Natural killer cell (primary cell): ENCODE data around the gene CORO6. TPM values are rescaled to one million over a fixed set of nuclear protein-coding genes. Genes with fewer than 3 reads are reported as not detected.

Experiments
- ATAC-seq, 3 donors: fragments of 150-1000 bp in 2 of 3; fragments of 200-7000 bp in 1 of 3; cut with Tn5 transposase; 1 replicate in 1 of 3; 2 replicates in 2 of 3; pipeline ENCODE4 v1.10.0; 2021; ENCODE audit warnings: mild to moderate bottlenecking in 2 of 3, moderate library complexity in 2 of 3
- DNase-seq, 2 donors: peaks; one replicate each; pipeline versions ENCODE4 v3.0.0 to v3.0.0-alpha.2; 2013 to 2021; ENCODE audit warnings: mixed read lengths in 1 of 2
- H3K27ac ChIP-seq: one replicate; pipeline ENCODE4 v1.5.1; 2013; ENCODE audit warnings: mild to moderate bottlenecking, low read length
- H3K27me3 ChIP-seq: one replicate; pipeline ENCODE4 v1.6.1; 2013; ENCODE audit warnings: low read length; ENCODE audit not compliant: control insufficient read depth, insufficient read depth
- H3K36me3 ChIP-seq: one replicate; pipeline ENCODE4 v1.6.1; 2013; ENCODE audit warnings: low read length; ENCODE audit not compliant: control insufficient read depth, insufficient read depth
- H3K4me1 ChIP-seq: one replicate; pipeline ENCODE4 v1.6.1; 2013; ENCODE audit warnings: low read length; ENCODE audit not compliant: control insufficient read depth, insufficient read depth
- H3K4me3 ChIP-seq: one replicate; pipeline ENCODE4 v1.5.1; 2013; ENCODE audit warnings: low read length
- H3K9me3 ChIP-seq: one replicate; pipeline ENCODE4 v1.6.1; 2013; ENCODE audit warnings: low read length; ENCODE audit not compliant: control insufficient read depth, insufficient read depth
- H3K27ac Mint-ChIP-seq, 2 donors: one replicate each; pipeline ENCODE4 v1.8.0; 2022; ENCODE audit warnings: mild to moderate bottlenecking in 2 of 2, mixed read lengths in 2 of 2, moderate library complexity in 1 of 2
- H3K27me3 Mint-ChIP-seq, 2 donors: one replicate each; pipeline ENCODE4 v1.8.0; 2022; ENCODE audit warnings: low read depth in 2 of 2, mixed read lengths in 2 of 2
- H3K36me3 Mint-ChIP-seq: one replicate; pipeline ENCODE4 v1.8.0; 2022; ENCODE audit warnings: mixed read lengths
- H3K4me1 Mint-ChIP-seq, 2 donors: one replicate each; pipeline ENCODE4 v1.8.0; 2022; ENCODE audit warnings: mixed read lengths in 2 of 2
- H3K4me3 Mint-ChIP-seq: one replicate; pipeline ENCODE4 v1.8.0; 2022; ENCODE audit warnings: mild to moderate bottlenecking, moderate library complexity, mixed read lengths
- H3K9me3 Mint-ChIP-seq, 2 donors: one replicate each; pipeline ENCODE4 v1.8.0; 2022; ENCODE audit warnings: mixed read lengths in 2 of 2
- WGBS: methylation state at CpG from one replicate; pipeline ENCODE4 v1.1.7; 2013; ENCODE audit warnings: missing lambda C conversion rate; ENCODE audit not compliant: insufficient coverage; 5-methylcytosine and 5-hydroxymethylcytosine counted together
- intact Hi-C: fragments of 100-400 bp; cut with micrococcal nuclease; formaldehyde crosslinking; loops from one replicate; pipeline ENCODE4 v1.14.2; 2022
- total RNA-seq, 4 donors: library from RNA; stranded (reverse); fragments of 120-200 nt in 1 of 4; gene quantifications; one replicate each; pipeline versions ENCODE4 v1.2.3 to v1.2.4, GENCODE V29; 2013 to 2022
- TF ChIP-seq, protein P1 (sequence below): fragments of 200-600 bp; IDR thresholded peaks from one replicate; pipeline ENCODE4 v1.8.0; 2022; ENCODE audit warnings: antibody characterized with exemption

Gene CORO6
- total RNA-seq, 3 donors from 2014 or later (not counting 1 experiment from before 2014, with no cell fraction given) = 2.4 to 18.7 (median 3.9) TPM

DNA sequence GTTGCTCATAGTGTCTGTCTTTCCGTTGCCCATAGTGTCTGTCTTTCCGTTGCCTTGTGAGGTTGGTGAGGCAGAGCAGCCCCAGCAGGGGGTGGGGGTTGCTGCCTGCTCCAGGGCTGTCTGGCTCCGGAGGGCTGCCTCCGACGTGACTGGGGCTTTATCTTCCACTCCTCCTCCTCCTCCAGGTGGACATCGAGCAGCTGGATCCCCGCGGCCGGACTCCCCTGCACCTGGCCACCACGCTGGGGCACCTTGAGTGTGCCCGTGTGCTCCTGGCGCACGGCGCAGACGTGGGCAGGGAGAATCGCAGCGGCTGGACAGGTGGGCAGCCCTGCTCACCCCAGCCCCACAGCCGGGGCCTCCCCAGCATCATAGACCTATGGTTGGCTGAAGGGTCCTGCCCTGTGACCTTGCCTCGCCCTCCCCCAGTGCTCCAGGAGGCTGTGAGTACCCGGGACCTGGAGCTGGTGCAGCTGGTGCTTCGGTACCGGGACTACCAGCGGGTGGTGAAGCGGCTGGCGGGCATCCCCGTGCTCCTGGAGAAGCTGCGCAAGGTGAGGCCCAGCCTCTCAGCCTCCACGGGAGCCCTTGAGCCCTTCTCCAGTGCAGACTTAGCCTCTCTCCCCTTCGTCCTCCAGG is 15.0 kb downstream of the CORO6 start:
- intact Hi-C loops = no loop called here
- no peaks in the 10 kb centered on the region for H3K9me3 ChIP-seq
- no peaks in the 10 kb centered on the region for H3K27me3 ChIP-seq
- Mint-ChIP-seq H3K4me3 (no peak overlapping the region), H3K9me3 (no peaks in the 10 kb centered on the region), H3K27ac (no peak overlapping the region), H3K4me1 (peaks cover 5 to 13% of the 10 kb centered on the region in 2 donors), H3K27me3 (no peaks in the 10 kb centered on the region), H3K36me3 (no peaks in the 10 kb centered on the region)
- WGBS = 94% methylated on average over 29 of the region's 29 CpGs
- TF ChIP-seq, protein P1, sequence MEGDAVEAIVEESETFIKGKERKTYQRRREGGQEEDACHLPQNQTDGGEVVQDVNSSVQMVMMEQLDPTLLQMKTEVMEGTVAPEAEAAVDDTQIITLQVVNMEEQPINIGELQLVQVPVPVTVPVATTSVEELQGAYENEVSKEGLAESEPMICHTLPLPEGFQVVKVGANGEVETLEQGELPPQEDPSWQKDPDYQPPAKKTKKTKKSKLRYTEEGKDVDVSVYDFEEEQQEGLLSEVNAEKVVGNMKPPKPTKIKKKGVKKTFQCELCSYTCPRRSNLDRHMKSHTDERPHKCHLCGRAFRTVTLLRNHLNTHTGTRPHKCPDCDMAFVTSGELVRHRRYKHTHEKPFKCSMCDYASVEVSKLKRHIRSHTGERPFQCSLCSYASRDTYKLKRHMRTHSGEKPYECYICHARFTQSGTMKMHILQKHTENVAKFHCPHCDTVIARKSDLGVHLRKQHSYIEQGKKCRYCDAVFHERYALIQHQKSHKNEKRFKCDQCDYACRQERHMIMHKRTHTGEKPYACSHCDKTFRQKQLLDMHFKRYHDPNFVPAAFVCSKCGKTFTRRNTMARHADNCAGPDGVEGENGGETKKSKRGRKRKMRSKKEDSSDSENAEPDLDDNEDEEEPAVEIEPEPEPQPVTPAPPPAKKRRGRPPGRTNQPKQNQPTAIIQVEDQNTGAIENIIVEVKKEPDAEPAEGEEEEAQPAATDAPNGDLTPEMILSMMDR = no peak
- ATAC-seq (no peak), DNase-seq (no peak)
- H3K4me3 ChIP-seq = no peak overlapping the region
- no peak overlapping the region for H3K27ac ChIP-seq
- no peaks in the 10 kb centered on the region for H3K36me3 ChIP-seq
- H3K4me1 ChIP-seq = peaks cover 15% of the 10 kb centered on the region

DNA sequence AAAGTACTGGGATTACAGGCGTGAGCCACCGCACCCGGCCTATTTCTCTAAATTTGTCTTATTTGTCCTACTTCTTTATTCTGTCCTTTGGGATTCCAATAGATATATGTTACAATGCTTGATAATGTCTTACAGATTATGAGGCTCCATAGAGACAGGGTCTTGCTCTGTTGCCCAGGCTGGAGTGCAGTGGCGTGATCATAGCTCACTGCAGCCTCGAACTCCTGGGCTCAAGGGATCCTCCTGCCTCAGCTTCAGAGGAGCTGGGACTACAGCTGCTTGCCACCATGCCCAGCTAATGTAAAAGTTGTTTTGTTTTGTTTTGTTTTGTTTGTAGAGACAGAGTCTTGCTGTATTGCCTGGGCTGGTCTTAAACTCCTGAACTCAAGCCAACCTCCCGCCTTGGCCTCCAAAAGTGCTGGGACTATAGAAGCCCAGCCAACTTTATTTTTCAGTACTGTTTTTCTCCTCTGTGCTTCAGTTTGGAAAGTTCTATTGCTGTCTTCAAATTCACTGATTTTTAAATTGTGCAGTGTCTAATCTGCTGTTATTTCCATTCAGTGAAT is 19.5 kb downstream of the CORO6 start:
- TF ChIP-seq, protein P1 = no peak
- Histone ChIP-seq H3K9me3 (no peaks in the 10 kb centered on the region), H3K36me3 (no peaks in the 10 kb centered on the region), H3K4me1 (peaks cover 1% of the 10 kb centered on the region), H3K27ac (no peak overlapping the region), H3K4me3 (no peak overlapping the region), H3K27me3 (no peaks in the 10 kb centered on the region)
- 98% methylated on average over 6 of the region's 6 CpGs for WGBS
- Mint-ChIP-seq H3K27ac (no peak overlapping the region), H3K4me1 (peaks cover 0 to 1% of the 10 kb centered on the region in 2 donors), H3K27me3 (peaks cover 8% of the 10 kb centered on the region in 2 donors), H3K9me3 (no peaks in the 10 kb centered on the region), H3K36me3 (no peaks in the 10 kb centered on the region), H3K4me3 (no peak overlapping the region)
- intact Hi-C loops = no loop called here
- ATAC-seq (no peak), DNase-seq (no peak)

DNA sequence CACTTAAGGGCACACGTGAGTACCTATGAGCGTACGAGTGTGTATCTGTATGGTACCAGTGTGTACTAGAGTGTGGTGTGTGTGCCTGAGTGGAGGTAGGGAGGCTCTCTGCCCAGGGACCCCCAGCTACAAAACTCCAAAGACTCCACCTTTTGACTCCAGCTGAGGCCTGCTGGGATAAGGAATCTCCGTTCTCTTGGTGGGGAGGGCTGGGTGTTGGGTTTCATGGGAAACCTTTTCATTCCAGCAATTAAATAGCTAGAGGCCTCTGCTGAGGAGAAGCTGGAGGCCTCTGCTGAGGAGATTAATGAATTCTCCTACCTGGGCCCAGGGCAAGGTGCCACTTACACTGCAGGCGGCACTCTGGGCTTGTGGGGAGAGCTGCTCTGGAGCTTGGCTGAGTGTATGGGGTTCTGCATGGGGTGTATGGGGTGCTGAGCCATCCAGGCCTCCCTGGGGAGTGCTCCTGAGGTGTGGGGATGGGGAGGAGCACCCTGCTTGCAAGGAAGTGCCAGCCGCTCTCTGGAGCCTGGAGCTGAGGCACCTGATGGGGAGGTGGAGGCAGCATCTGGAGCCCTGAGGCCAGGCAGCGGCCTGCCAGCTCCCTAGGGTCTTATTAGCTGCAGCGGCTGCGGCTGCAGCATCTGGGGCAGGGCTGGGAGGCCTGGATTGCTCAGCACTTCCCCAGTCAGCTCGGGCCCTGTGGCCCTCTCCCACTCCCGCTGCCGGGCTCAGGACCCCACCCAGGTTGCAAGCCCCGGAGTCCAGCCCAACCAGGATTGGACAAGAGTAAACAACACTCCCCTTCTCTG is 25.1 kb downstream of the CORO6 start:
- H3K4me3 ChIP-seq = no peak overlapping the region
- H3K9me3 ChIP-seq = no peaks in the 10 kb centered on the region
- ATAC-seq = no peak
- Mint-ChIP-seq H3K4me1 (peaks cover 0 to 14% of the 10 kb centered on the region in 2 donors), H3K27me3 (peaks cover 8% of the 10 kb centered on the region in 2 donors), H3K36me3 (no peaks in the 10 kb centered on the region), H3K4me3 (no peak overlapping the region), H3K27ac (no peak overlapping the region), H3K9me3 (no peaks in the 10 kb centered on the region)
- WGBS = 93% methylated on average over 12 of the region's 13 CpGs
- peaks cover 3% of the 10 kb centered on the region for H3K27me3 ChIP-seq
- H3K36me3 ChIP-seq = no peaks in the 10 kb centered on the region
- H3K4me1 ChIP-seq = peaks cover 13% of the 10 kb centered on the region
- intact Hi-C loops = no loop called here
- DNase-seq = no peak
- TF ChIP-seq, protein P1 = no peak
- no peak overlapping the region for H3K27ac ChIP-seq
